K562 (cell line): ENCODE results near the gene RAP1GDS1. TPM values are rescaled to one million over a fixed set of nuclear protein-coding genes. Genes with fewer than 3 reads are reported as not detected.

ENCODE experiments used
- ARNT ChIP-seq, 2 experiments: fragments of 450-650 bp; IDR thresholded peaks; 2 replicates each; pipeline ENCODE4 v1.6.1; 2016; ENCODE audit warnings: mild to moderate bottlenecking in 1 of 2
- DPF2 ChIP-seq: fragments of 450-650 bp; IDR thresholded peaks from 2 replicates; pipeline ENCODE4 v1.6.1; 2016
- GABPB2 ChIP-seq: fragments of 250-450 bp; sonication (Bioruptor Pico); conservative IDR thresholded peaks from 2 replicates; pipeline ENCODE4 v1.5.1; 2021; ENCODE audit warnings: mild to moderate bottlenecking
- HES1 ChIP-seq: fragments of 450-650 bp; IDR thresholded peaks from 2 replicates; pipeline ENCODE4 v1.6.1; 2016; ENCODE audit warnings: low read depth, mild to moderate bottlenecking, moderate library complexity
- KLF6 ChIP-seq: fragments of 250-450 bp; sonication (Bioruptor Pico); IDR thresholded peaks from 2 replicates; pipeline ENCODE4 v1.4.0; 2020; ENCODE audit warnings: mild to moderate bottlenecking, moderate library complexity, borderline replicate concordance
- MBD2 ChIP-seq: sonication (generic); IDR thresholded peaks from 2 replicates; pipeline ENCODE4 v1.6.1; 2016; ENCODE audit warnings: low read depth, borderline replicate concordance
- MYC ChIP-seq, 2 experiments: fragments of 250-450 bp in 1 of 2; sonication (Bioruptor Pico) in 1 of 2; IDR thresholded peaks; 2 replicates each; pipeline versions ENCODE4 v1.5.1 to v1.6.1; 2012 to 2021; ENCODE audit warnings: low read depth in 2 of 2, borderline replicate concordance in 1 of 2, improper control_type of control experiment in 1 of 2, low read length in 1 of 2, mild to moderate bottlenecking in 1 of 2, moderate library complexity in 1 of 2
- NKRF ChIP-seq: fragments of 450-650 bp; IDR thresholded peaks from 2 replicates; pipeline ENCODE4 v1.6.1; 2016; ENCODE audit warnings: borderline replicate concordance
- PHF8 ChIP-seq: fragments of 200-600 bp; sonication (generic); IDR thresholded peaks from 2 replicates; pipeline ENCODE4 v1.6.1; 2012; ENCODE audit warnings: mixed run types, mild to moderate bottlenecking, inconsistent platforms, low read length, moderate library complexity, borderline replicate concordance
- POLR2AphosphoS5 ChIP-seq: IDR thresholded peaks from 2 replicates; pipeline ENCODE4 v1.6.1; 2011; ENCODE audit warnings: mild to moderate bottlenecking, low read depth, low read length, moderate library complexity; ENCODE audit not compliant: control insufficient read depth, insufficient read depth
- RERE ChIP-seq: sonication (generic); formaldehyde crosslinking; IDR thresholded peaks from 2 replicates; pipeline ENCODE4 v1.8.0; 2023; ENCODE audit warnings: missing genetic modification reagents, mild to moderate bottlenecking, borderline replicate concordance
- SAFB ChIP-seq: fragments of 200-400 bp; formaldehyde crosslinking; IDR thresholded peaks from 2 replicates; pipeline ENCODE4 v1.6.1; 2017; ENCODE audit warnings: low read depth, low read length, borderline replicate concordance
- SUPT5H ChIP-seq: fragments of 450-650 bp; IDR thresholded peaks from 2 replicates; pipeline ENCODE4 v1.6.1; 2016
- TAF1 ChIP-seq: IDR thresholded peaks from 2 replicates; pipeline ENCODE4 v1.6.1; 2011; ENCODE audit warnings: mild to moderate bottlenecking, low read length, moderate library complexity; ENCODE audit not compliant: insufficient read depth, control insufficient read depth, severe bottlenecking; ENCODE audit errors: extremely low read depth
- TARDBP ChIP-seq: fragments of 450-650 bp; IDR thresholded peaks from 2 replicates; pipeline ENCODE4 v1.6.1; 2016
- ZNF175 ChIP-seq: fragments of 200-800 bp; sonication (Bioruptor generic); IDR thresholded peaks from 2 replicates; pipeline ENCODE4 v1.6.1; 2016; ENCODE audit warnings: low read depth, mild to moderate bottlenecking, missing genetic modification characterization, missing compliant biosample characterization
- ZNF23 ChIP-seq: fragments of 250-450 bp; sonication (Bioruptor Pico); IDR thresholded peaks from 2 replicates; pipeline ENCODE4 v1.4.0; 2020; ENCODE audit warnings: mild to moderate bottlenecking
- ZNF354B ChIP-seq: fragments of 250-450 bp; sonication (Bioruptor Pico); IDR thresholded peaks from 2 replicates; pipeline ENCODE4 v1.4.0; 2020
- polyA plus RNA-seq, 8 experiments: library from polyadenylated mRNA; depleted of rRNA in 4 of 8; stranded (reverse) in 5 of 8; unstranded in 3 of 8; fragments of >200 nt; fragmentation: Nextera tagmentation in 2 of 8; fragmentation: Illumina TruSeq in 1 of 8; extraction: Ambion mirVana in 2 of 8; extraction: Trizol in 1 of 8; gene quantifications; 2 replicates each; pipeline versions ENCODE4 v1.2.1 to v1.2.3, GENCODE V29; 2011 to 2014; ENCODE audit warnings: inconsistent platforms in 1 of 8, missing spikeins in 1 of 8
- total RNA-seq, 7 experiments: library from RNA; depleted of rRNA in 6 of 7; stranded (reverse); fragments of >200 nt in 6 of 7; fragmentation: Illumina TruSeq in 2 of 7; extraction: Trizol in 2 of 7; gene quantifications; 2 replicates each; pipeline versions ENCODE4 v1.2.1 to v1.2.3, GENCODE V29; 2011 to 2021; ENCODE audit warnings: low replicate concordance in 1 of 7

The RAP1GDS1 gene
- total and polyA plus RNA-seq, 9 of the 15 experiments (the other 6 are each of a cell fraction or from before 2014, with no cell fraction given) = 27.2 to 55.6 (median 31.5) TPM

GRCh38 chr4:98260579-98261404 is at the start of gene RAP1GDS1 (continued):
- TF ChIP-seq MYC (IDR thresholded peaks at IDR 0.05; ENCODE audit: low read depth, low read length) = peak; percentile 65
- TF ChIP-seq MYC (CRISPR knock-in tag; IDR thresholded peaks at IDR 0.05; ENCODE audit: borderline replicate concordance, low read depth) = no peak
- TF ChIP-seq POLR2AphosphoS5 = peak; percentile 87
- 0 out of 2 replicates have a peak, but pooled peaks have one; percentile 45 for TF ChIP-seq DPF2
- TF ChIP-seq PHF8 = peak; percentile 97
- TF ChIP-seq ARNT (IDR thresholded peaks at IDR 0.05) = 0 out of 4 replicates have a peak, but pooled peaks of 1 of the 2 experiments have one; percentile 32
- TF ChIP-seq SUPT5H = peak; percentile 92
- no peak for TF ChIP-seq SAFB
- no peak for TF ChIP-seq GABPB2
- no peak for TF ChIP-seq RERE (CRISPR knock-in tag)
- TF ChIP-seq HES1 = 0 out of 2 replicates have a peak, but pooled peaks have one; percentile 18
- TF ChIP-seq TAF1 = peak; percentile 78
- peak; percentile 48; the same call in 1 of the 2 replicates for TF ChIP-seq MBD2
- peak; percentile 18; the same call in 1 of the 2 replicates for TF ChIP-seq TARDBP
- 0 out of 2 replicates have a peak, but pooled peaks have one; percentile 22 for TF ChIP-seq NKRF
- TF ChIP-seq ZNF23 (CRISPR knock-in tag) = no peak
- peak; percentile 27; the same call in 1 of the 2 replicates for TF ChIP-seq KLF6 (CRISPR knock-in tag)
- TF ChIP-seq ZNF354B (CRISPR knock-in tag) = no peak
- TF ChIP-seq ZNF175 = no peak
